GM20000 (cell line): ENCODE data around the gene DLG2.

Experiments
- DNase-seq: peaks from one replicate; pipeline ENCODE4 v3.0.0; 2012; ENCODE audit warnings: low spot score
- CTCF ChIP-seq: IDR thresholded peaks from 2 replicates; pipeline ENCODE4 v1.5.1; 2012; ENCODE audit warnings: mild to moderate bottlenecking, control low read depth; ENCODE audit errors: extremely low read depth, missing control alignments

The DLG2 gene

GRCh38 chr11:85114786-85115185, 512.4 kb downstream of the DLG2 start:
- TF ChIP-seq CTCF: no peak
- no peak for DNase-seq

- DNase-seq: peak; percentile 24
Measured at GRCh38 chr11:85110246-85110645, 516.9 kb downstream of the DLG2 start.

GRCh38 chr11:85109141-85109540, 518.0 kb downstream of the DLG2 start:
- no peak for TF ChIP-seq CTCF
- DNase-seq: peak; percentile 27

- no peak for TF ChIP-seq CTCF
- no peak for DNase-seq
Measured at GRCh38 chr11:85105868-85106267, 521.3 kb downstream of the DLG2 start.

- no peak for TF ChIP-seq CTCF
- no peak for DNase-seq
Measured at GRCh38 chr11:85099522-85099921, 527.6 kb downstream of the DLG2 start.

- no peak for DNase-seq
Measured at GRCh38 chr11:85098996-85099395, 528.1 kb downstream of the DLG2 start.

GRCh38 chr11:85096939-85097338, 530.2 kb downstream of the DLG2 start:
- no peak for DNase-seq
- no peak for TF ChIP-seq CTCF

More at GRCh38 chr11:85098996-85099395, 528.1 kb downstream of the DLG2 start:
- no peak for TF ChIP-seq CTCF

- no peak for DNase-seq
- TF ChIP-seq CTCF: no peak
Measured at GRCh38 chr11:85095239-85095638, 531.9 kb downstream of the DLG2 start.
